Endothelial cell of umbilical vein (primary cell): ENCODE measurements around the gene DENND5B.

Experiments
- CTCF ChIP-seq, 2 donors: IDR thresholded peaks; 1 replicate in 1 of 2; 2 replicates in 1 of 2; pipeline ENCODE4 v1.5.1; 2011; ENCODE audit warnings: low read length in 2 of 2, mild to moderate bottlenecking in 2 of 2, moderate library complexity in 2 of 2, control low read depth in 1 of 2, inconsistent platforms in 1 of 2, low read depth in 1 of 2; ENCODE audit not compliant: insufficient read depth in 1 of 2; ENCODE audit errors: extremely low read depth in 1 of 2
- POLR2A ChIP-seq: IDR thresholded peaks from 2 replicates; pipeline ENCODE4 v1.6.1; 2012; ENCODE audit warnings: low read depth, mild to moderate bottlenecking, control low read depth, low read length

- no peak for TF ChIP-seq CTCF (IDR thresholded peaks at IDR 0.05; ENCODE audit: extremely low read depth in 1 of 2, insufficient read depth in 1 of 2, low read depth in 1 of 2, low read length in 2 of 2)
- no peak for TF ChIP-seq POLR2A
Observed at GRCh38 chr12:31492599-31493196, 98.2 kb downstream of the DENND5B start.
